ENCODE data around the gene CWF19L2.
"Not testable (repeated sequence)": the region's sequence is repeated elsewhere in the genome, so short reads cannot be mapped to it uniquely, and the experiment has no call there.

CWF19L2 gene

DNA sequence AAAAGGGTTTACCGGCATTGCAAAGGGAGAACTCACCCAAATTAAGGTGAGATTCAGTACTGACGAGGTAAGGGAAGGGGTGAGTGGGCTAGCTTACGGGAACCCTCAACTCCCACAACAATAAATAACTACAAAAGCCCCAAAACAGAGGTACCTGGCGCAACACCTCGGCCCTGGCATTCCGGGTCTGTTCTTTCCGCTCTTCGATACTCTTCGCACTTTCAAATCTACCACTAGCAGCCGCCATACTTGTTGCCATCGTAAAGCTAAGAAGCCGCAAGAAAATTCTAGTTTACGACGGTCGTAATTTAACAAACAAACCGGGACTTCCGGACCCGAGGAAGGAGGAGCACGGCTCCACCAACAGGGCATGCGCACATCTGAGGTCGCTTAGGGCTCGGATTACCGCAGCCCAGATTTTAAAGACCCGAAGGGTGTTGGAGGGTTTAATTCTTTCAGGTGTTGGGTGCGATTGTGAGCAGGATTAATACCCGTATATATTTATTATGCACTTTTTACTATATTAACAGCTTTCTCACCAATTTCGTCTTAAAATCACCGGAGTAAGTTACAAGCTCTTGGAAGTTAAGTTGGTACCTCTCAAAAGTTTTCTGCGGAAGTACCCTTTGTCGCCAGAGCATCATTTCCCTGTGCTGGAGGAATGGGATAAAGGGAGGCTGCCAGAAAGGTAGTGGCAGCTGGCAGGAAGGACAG is at the start of gene CWF19L2:
Gene CWF19L2, minus strand, starts transcription at position 268 of the 714 bp plus-strand sequence. Its CDS starts 9 bp downstream, at position 259.
- peak; percentile 81 for DNase-seq (ENCODE audit: low read depth)

DNA sequence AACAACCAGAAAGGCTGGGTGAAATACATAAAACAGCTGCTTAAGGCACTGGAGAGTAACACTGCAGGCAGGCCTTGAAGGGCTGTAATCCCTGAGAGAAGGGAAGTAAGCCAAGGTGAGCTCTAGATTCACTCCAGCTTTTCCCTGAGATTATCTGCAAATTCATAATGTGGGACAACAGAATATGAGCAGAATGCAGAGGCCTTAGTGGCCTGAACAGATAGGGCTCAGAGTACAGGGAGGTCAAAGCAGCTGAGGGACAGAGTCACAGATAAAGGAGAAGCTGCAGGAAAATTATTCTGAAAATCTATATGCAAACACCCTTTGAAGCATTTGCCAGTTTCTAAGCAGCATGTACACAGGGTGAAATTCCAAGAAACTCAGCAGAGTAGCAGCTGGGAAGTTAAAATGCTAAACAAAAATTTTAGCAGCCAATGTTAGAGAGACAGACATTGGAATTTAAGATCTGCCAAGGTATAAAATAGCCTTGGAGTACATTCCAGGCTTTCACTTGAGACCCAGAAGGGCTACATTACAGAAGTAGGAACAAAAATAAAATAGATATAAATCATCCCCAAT is 48.1 kb upstream of the CWF19L2 start:
- DNase-seq (ENCODE audit: low read depth), result no peak

DNA sequence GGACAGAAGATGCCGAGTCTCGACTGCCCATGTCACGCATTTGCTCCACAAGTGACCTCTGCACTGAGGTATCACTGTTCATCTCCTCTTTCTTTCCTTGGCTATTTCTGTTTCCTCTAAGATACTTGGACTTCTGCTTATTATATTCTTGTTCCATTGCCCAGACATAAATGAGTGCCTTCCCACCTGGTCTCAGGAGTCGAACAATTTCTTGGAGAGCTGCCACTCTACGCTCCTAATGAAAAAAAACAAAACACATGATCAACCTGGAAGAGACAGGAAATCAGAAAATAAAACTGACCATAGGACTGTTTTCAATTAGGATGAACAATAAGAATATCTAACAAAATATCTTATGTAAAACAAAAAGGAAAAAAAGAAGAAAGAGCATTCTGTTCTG is 47.4 kb upstream of the CWF19L2 start:
- no peak for DNase-seq (ENCODE audit: low read depth)

DNA sequence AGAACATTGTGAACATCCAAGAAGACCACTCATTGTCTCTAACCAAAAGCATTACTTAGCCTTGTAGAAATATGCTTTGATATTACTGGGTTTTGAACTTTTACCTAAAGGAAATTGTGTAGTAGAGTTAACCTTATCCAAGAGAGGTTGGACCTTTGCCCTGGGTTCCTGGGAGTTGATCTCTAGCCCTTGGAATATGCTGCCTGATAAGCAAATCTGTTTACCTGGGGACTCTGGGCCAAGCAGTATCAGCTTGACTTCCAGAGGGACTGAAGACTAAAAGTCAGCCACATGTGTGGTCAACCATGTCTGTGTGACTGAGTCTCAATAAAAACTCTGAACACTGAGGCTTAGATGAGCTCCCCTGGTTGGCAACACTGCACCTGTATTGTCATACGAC is 44.1 kb upstream of the CWF19L2 start:
- no peak for DNase-seq (ENCODE audit: low read depth)

DNA sequence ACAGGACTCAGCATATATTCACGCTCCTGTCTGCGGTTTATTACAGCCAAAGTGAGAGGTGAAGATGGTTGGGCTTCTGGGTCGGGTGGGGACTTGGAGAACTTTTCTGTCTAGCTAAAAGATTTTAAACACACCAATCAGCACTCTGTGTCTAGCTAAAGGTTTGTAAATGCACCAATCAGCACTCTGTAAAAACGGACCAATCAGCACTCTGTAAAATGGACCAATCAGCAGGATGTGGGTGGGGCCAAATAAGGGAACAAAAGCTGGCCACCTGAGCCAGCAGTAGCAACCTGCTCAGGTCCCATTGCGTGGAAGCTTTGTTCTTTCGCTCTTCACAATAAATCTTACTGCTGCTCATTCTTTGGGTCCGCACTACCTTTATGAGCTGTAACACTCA is 39.7 kb upstream of the CWF19L2 start:
- not testable (repeated sequence) for DNase-seq (ENCODE audit: low read depth)

DNA sequence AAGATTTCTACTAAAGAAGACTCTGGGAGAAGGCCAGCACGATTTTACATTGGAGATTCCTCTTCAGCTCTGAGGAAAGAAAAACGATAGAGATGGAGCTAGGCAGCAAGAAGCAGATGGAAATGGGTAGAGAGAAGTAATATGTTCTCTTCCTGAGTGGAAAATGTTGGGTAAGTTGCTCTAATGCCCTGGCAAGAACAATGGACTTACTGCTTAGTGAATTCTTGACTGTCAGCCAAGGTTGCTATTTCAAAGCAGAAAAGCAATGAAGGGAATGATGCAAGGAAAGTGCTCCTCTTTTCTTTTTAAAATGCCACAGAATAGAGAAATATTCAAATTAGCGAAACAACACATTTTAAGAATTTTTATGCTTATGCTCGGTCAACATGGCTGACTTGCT is 38.4 kb upstream of the CWF19L2 start:
- no peak for DNase-seq (ENCODE audit: low read depth)

DNA sequence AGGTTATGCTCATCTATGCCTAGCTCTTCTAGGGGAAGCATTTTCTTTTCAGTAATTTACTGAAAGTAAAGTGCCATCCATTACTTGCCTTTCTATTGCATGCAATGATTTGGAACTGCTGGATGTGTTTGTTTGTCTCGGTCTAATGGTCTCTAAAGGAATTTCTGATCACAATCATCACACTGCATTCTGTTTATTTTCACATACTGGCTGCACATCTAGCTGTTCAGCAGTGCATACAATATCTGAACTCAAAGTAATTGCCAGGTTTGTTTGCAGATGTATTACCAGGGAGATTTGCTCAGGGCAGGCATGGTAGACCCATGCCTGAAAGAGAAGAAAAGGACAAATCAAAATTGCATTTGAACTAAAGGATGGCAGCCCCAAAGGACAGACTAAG is 36.4 kb upstream of the CWF19L2 start:
- DNase-seq (ENCODE audit: low read depth), result no peak

DNA sequence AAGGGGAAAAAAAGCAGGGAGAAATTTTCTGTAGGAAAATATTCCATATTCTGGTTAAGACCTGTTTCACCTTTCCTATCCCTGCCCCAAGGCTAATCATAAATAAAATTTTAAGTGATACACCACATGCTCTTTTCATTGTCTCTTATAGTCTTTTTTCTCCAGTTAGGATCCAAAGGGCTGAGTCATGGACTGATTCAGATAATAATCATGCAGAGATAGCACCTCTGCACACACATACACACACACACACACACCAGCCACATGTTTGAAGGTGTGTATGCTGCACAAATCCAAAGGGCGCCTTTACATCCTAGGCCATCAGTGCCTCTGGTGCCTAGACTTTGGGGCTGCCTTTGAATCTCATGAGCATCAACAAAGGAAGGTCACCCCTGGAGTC is 35.5 kb upstream of the CWF19L2 start:
- no peak for DNase-seq (ENCODE audit: low read depth)

DNA sequence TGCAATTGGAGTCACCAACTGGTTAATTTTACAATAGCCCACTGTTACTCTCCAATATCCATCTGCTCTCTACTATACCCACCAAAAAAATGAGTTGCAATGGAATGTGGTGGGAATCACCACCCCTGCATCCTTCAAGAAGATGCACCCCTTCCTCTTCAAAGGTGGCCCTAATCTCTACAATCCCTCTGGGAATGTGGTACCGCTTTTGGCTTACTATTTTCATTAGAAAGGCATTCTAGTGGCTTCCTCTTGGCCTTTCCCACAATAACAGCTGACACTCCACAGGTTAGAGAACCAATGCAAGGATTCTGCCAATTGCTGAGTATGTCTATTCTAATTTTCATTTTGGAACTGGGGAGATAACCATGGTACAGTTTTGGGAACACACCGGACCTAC is 33.2 kb upstream of the CWF19L2 start:
- DNase-seq (ENCODE audit: low read depth), result no peak

DNA sequence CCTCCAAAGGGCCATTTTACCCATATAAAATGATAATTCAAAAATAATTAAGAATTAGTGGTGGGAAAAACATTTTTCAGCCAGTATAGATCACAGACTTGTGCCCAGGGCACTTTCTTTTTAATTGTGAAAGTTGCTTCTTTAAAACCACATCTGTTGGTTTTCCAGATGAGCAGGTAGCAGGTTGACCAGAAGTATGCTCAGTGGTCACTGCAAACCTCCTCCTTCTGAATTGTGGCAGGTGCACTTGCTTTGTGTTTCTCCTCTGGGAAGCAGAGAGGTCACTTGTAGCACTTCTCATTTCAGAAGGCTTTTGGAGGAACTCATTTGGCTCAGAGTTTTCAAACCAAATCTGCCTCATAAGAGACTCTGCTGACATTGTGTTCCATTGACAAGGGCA is 24.6 kb upstream of the CWF19L2 start:
- DNase-seq (ENCODE audit: low read depth), result no peak

DNA sequence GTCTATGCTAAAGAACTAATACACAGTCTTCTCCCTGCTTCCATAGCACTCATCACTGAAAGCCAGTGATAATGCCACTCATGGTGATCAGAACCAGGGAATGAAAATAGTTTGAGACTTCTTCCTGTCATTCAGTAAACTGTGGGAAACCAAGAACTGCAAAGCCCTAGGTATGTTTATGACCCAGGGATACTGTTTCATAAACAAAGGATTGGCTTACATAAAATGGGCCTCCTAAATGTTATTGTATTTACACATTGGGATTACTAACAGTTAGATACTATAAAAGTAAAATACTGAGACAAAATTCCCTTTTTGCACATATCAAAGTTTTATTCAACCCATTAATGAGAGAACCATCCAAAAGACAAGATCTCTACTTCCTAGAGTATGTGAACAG is 21.3 kb upstream of the CWF19L2 start:
- DNase-seq (ENCODE audit: low read depth), result no peak

DNA sequence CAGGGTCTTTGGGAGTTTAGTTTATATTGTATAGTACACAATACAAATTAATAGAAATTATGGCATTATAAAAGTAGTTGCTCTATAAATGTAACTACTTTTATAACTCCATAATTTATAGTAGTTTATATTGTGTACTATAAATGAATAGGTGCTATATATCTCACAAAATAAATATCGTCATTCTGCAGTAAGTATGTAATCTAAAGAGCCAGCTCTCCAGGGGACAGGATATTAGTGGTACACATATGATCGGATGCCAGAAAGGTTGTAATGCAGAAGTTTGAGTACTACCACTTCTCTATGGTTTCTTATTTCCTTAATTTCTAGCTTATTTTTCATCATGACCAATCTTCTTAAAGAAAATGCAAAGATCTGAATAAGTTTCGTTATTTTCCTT is 20.2 kb upstream of the CWF19L2 start:
- no peak for DNase-seq (ENCODE audit: low read depth)

DNA sequence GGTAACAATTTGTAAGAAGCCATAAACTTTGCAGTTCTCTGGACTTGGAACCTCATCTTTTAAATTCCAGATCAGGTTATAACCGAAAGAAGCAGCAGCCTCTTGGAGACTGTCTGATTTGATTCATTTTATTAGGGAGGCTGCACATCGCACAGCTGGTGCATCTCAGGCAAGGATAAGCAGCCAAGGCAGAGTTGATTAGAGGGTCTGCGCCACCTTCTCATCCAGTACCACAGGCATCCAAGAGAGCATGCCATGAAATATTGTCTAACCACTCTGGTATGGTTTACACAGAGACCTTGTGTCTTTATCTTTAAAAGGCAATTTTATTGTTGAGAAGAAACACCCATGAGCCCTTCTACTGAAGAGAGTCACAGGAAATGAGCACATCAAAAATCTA is 16.2 kb upstream of the CWF19L2 start:
- DNase-seq (ENCODE audit: low read depth), result no peak

DNA sequence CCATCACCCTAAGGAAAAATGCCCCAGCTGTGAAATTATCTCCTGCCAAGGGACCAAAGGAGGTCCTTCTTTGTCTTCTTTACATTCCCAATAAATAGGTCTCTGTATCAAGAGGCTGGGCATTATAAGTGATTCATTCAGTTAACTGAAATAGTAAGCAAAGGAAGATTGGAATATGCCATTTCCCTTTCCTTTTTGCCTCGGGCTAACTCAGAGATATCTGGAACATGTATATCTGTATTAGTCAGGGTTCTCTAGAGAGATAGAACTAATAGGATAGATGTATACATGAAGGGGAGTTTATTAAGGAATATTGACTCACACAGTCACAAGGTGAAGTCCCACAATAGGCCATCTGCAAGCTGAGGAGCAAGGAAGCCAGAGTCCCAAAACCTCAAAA is 15.3 kb upstream of the CWF19L2 start:
- DNase-seq (ENCODE audit: low read depth), result no peak

DNA sequence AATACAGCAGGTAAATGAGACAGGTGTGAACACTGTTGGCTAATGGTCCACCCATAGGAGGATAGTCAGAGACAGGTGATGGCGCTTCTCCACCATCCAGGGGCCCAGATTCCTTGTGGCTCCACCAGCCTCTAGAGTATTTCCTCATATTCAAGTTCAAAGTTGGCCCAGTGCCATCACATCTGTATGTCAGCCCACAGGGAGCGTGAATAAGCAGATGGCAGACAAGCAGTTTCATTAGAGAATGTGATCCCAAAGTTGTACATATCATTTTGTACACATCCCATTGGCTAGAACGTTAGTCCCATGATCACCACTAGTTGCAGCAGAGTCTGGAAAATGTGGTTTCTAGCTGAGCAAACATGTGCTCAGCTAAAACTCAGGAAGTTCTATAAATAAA is 11.0 kb upstream of the CWF19L2 start:
- DNase-seq (ENCODE audit: low read depth), result no peak

DNA sequence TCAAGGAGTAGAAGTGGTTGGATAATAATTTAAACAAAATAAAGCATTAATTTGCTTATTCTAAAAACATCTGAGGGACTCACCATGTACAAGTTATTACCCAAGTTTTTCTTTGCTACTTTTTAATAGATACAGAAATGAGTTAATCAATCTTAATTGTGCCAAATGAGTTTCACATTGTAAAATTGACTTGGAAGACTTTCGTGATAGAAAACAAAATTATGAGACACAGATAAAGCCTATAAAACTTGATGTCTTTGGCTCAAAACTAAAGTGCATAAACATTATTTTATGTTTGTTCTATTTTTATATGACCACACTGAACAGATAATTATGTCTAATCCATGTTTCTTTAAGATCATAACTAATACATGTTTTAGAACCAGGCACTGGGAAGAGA is 10.1 kb upstream of the CWF19L2 start:
- no peak for DNase-seq (ENCODE audit: low read depth)

DNA sequence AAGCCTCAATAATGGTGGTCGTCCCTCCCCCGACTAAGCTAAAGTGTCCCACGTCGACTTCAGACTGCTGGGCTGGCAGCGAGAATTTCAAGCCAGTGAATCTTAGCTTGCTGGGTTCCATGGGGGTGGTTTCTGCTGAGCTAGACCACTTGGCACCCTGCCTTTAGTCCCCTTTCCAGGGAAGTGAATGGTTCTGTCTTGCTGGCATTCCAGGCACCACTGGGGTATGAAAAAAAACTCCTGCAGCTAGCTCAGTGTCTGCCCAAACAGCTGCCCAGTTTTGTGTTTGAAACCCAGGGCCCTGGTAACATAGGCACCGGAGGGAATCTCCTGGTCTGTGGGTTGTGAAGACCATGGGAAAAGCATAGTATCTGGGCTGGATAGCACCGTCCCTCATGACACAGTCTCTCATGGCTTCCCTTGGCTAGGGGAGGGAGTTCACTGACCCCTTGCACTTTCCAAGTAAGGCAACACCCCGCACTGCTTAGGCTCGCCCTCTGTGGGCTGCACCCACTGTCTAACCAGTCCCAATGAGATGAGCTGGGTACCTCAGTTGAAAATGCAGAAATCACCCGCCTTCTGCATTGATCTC is 8.7 kb upstream of the CWF19L2 start:
- DNase-seq (ENCODE audit: low read depth), result not testable (repeated sequence)

DNA sequence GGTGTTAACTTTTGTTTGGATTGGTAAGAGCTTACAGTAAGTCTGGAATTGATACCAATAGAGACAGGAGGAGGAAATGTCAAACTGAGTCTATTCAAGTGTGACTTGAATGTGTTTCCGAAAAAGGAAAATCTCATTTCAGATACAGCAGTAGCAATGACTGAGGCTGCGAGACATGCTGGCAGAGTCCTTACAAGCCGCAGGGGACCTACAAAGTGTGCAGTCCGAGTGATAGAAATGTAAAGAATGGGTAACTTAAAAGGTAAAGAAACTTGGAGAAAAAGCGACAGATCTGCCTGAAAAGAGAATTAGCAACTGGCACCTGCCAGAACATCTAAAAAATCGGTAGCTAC is 444 bp downstream of the CWF19L2 start:
- no peak for DNase-seq (ENCODE audit: low read depth)

DNA sequence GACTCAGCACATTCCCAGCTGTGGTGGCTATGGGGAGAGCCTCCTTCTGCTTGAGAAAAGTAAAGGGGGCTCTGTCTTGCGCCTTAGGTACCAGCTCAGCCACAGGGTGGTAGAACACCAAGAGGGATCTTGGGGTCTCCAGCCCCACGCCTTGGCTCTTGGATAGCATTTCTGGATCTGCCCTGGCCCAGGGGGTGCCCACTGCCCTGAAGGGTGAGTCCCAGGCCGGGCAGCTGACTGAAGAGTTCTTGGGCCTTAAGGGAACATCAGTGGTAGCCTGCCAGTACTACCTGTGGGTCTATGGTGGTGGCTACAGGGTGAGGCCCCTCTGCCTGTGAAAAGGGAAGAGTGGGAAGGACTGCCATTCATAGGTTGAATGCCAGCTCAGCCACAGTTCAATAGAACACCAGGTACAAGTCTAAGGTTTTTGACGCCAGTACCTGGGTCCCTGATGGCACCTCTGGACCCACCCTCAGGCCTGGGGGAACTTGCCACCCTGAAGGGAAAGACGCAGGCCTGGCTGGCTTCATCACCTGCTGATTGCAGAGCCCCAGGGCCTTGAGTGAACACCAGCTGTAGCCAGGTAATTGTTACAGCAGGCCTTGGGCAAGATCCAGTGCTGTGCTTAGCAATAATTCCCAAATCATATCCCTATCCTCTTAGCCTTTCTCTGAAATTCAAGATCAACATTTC is 3.9 kb downstream of the CWF19L2 start:
- DNase-seq (ENCODE audit: low read depth), result no peak

DNA sequence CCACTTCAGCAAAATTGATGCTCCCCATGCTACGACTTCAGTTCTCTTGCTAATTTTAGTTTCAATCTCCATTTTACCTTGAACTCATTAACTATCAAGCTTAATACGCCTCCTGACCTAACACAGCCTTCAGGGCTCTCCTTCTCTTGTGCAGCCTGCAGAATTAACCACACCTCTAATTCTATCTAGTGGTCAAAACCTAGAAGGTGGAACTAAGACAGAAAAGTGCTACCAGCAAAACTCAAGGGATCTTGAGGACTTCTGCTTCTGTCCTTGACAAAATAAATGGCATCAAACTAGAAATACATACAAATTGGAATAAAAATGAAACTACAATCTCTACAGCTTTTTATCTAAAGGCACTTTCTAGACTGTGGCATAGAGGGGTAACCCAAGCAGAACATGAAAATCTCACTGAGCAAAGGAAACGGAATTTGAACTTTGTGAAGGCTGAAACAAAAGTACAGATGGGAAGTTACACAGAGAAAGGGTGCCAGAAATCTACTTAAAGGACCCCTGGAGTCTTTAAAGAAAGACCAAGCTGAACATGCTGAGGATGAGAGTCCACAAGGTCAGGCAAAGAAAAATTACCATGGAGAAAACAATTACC is 10.7 kb downstream of the CWF19L2 start:
- DNase-seq (ENCODE audit: low read depth), result no peak

DNA sequence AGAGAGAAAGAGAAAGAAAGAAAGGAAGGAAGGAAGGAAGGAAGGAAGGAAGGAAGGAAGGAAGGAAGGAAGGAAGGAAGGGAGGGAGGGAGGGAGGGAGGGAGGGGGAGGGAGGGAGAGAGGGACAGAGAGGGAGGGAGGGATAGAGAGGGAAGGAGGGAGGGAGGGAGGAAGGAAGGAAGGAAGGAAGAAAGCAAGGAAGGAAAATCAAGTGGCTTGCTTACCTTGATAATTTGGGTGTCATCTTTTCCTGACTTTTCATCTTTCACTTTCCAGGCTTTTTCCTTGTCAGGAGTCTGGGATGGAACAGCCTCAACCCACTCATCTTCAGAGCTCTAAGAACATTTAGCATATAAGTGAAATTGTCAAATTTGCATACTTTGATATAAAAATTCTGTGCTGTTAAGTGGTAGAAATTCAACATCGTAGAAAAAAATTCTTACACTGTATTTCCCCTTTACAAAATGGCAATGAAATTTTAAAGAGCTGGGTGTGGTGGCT is 14.9 kb downstream of the CWF19L2 start:
- no peak for DNase-seq (ENCODE audit: low read depth)

DNA sequence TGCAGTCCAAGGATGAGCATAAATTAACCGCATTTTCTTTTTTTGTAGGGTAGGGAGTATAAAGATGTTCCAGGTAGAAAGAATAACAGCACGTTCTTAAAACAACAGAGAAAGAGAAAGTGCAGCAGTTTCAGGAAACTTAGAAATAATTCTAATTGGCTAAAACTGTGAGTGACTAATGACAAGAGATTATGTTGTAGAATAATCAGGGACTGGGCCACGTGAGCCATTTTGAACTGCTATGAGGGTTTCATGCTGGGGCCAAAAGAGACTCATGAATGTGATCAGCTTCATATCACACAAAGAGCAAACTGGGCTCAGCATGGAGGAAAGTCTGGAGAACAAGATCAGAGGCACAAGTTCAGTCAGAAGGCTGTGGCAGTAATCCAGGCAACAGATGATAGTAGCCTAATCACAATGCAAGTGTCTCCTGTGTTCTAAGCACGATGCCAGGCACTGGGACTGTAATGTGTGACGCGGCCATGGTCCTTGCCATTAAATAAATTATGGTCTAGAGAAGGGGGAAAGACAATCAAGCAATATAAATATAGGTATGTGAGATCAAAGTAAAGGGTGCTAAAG is 17.9 kb downstream of the CWF19L2 start:
- DNase-seq (ENCODE audit: low read depth), result no peak
